Neutrophil (primary cell): ENCODE measurements around the gene PIEZO2.

Source experiments
- H3K27ac ChIP-seq: fragments of 200-600 bp; sonication (generic); 2 replicates; pipeline ENCODE4 v1.5.1; 2016; ENCODE audit warnings: mild to moderate bottlenecking, moderate library complexity
- H3K27me3 ChIP-seq: fragments of 200-600 bp; sonication (generic); 2 replicates; pipeline ENCODE4 v1.6.0; 2016; ENCODE audit warnings: mild to moderate bottlenecking
- H3K36me3 ChIP-seq: fragments of 200-600 bp; sonication (generic); 2 replicates; pipeline ENCODE4 v1.5.1; 2017
- H3K4me1 ChIP-seq, 2 experiments: fragments of 200-600 bp in 1 of 2; sonication (generic) in 1 of 2; 1 replicate in 1 of 2; 2 replicates in 1 of 2; pipeline versions ENCODE4 v1.5.1 to v1.6.1; 2013 to 2016; ENCODE audit warnings: low read depth in 1 of 2, low read length in 1 of 2, mild to moderate bottlenecking in 1 of 2, moderate library complexity in 1 of 2; ENCODE audit not compliant: control insufficient read depth in 1 of 2, insufficient read depth in 1 of 2
- H3K4me3 ChIP-seq, 2 experiments: fragments of 200-600 bp in 1 of 2; sonication (generic) in 1 of 2; 1 replicate in 1 of 2; 2 replicates in 1 of 2; pipeline ENCODE4 v1.5.1; 2013 to 2016; ENCODE audit warnings: low read depth in 1 of 2, low read length in 1 of 2, mild to moderate bottlenecking in 1 of 2, moderate library complexity in 1 of 2
- H3K9me3 ChIP-seq: fragments of 200-600 bp; sonication (generic); 2 replicates; pipeline ENCODE4 v1.5.1; 2016
- CTCF ChIP-seq: fragments of 200-600 bp; sonication (generic); IDR thresholded peaks from 2 replicates; pipeline ENCODE4 v1.5.1; 2016; ENCODE audit warnings: antibody characterized with exemption

Gene PIEZO2

GRCh38 chr18:11040823-11041656, 108.3 kb downstream of the PIEZO2 start:
- H3K36me3 ChIP-seq, result no peaks in the 10 kb centered on the region
- no peaks in the 10 kb centered on the region for H3K9me3 ChIP-seq
- no peaks in the 10 kb centered on the region for H3K27me3 ChIP-seq
- TF ChIP-seq CTCF, result no peak
- H3K27ac ChIP-seq, result no peak overlapping the region
- no peak overlapping the region for H3K4me3 ChIP-seq
- H3K4me1 ChIP-seq, result no peaks in the 10 kb centered on the region

- TF ChIP-seq CTCF, result no peak
- no peaks in the 10 kb centered on the region for H3K27me3 ChIP-seq
- no peaks in the 10 kb centered on the region for H3K9me3 ChIP-seq
- no peak overlapping the region for H3K27ac ChIP-seq
- no peaks in the 10 kb centered on the region for H3K4me1 ChIP-seq
- H3K36me3 ChIP-seq, result no peaks in the 10 kb centered on the region
- H3K4me3 ChIP-seq, result no peak overlapping the region
These were observed 109.0 kb downstream of the PIEZO2 start for GRCh38 chr18:11040359-11040758.

- H3K36me3 ChIP-seq, result no peaks in the 10 kb centered on the region
- no peaks in the 10 kb centered on the region for H3K9me3 ChIP-seq
- TF ChIP-seq CTCF, result no peak
- no peaks in the 10 kb centered on the region for H3K27me3 ChIP-seq
- H3K27ac ChIP-seq, result no peak overlapping the region
- H3K4me3 ChIP-seq, result no peak overlapping the region
- H3K4me1 ChIP-seq, result no peaks in the 10 kb centered on the region
These were observed 111.7 kb downstream of the PIEZO2 start for GRCh38 chr18:11037533-11038240.

- H3K9me3 ChIP-seq, result no peaks in the 10 kb centered on the region
- H3K27me3 ChIP-seq, result no peaks in the 10 kb centered on the region
- no peak overlapping the region for H3K4me3 ChIP-seq
- H3K4me1 ChIP-seq, result no peaks in the 10 kb centered on the region
- TF ChIP-seq CTCF, result no peak
- no peaks in the 10 kb centered on the region for H3K36me3 ChIP-seq
- H3K27ac ChIP-seq, result no peak overlapping the region
These were observed 113.4 kb downstream of the PIEZO2 start for GRCh38 chr18:11035814-11036495.

GRCh38 chr18:11035376-11035775, 114.0 kb downstream of the PIEZO2 start:
- Histone ChIP-seq H3K27me3 (no peaks in the 10 kb centered on the region), H3K4me1 (no peaks in the 10 kb centered on the region), H3K9me3 (no peaks in the 10 kb centered on the region), H3K4me3 (no peak overlapping the region), H3K36me3 (no peaks in the 10 kb centered on the region), H3K27ac (no peak overlapping the region)
- no peak for TF ChIP-seq CTCF
